Neuron (in vitro differentiated cells): ENCODE data around the gene RHOU.

ENCODE experiments used
- H2AFZ ChIP-seq: one replicate; pipeline ENCODE4 v1.6.1; 2013; ENCODE audit warnings: low read depth, mild to moderate bottlenecking, inconsistent platforms, low read length, moderate library complexity
- H3K27me3 ChIP-seq: one replicate; pipeline ENCODE4 v1.6.1; 2013; ENCODE audit warnings: low read length; ENCODE audit not compliant: insufficient read depth
- H3K36me3 ChIP-seq: one replicate; pipeline ENCODE4 v1.6.1; 2013; ENCODE audit warnings: low read length; ENCODE audit not compliant: insufficient read depth
- H3K4me1 ChIP-seq: one replicate; pipeline ENCODE4 v1.6.1; 2013; ENCODE audit warnings: low read length; ENCODE audit not compliant: insufficient read depth
- H3K4me3 ChIP-seq: 2 replicates; pipeline ENCODE4 v1.5.1; 2013; ENCODE audit warnings: mild to moderate bottlenecking, low read length, moderate library complexity
- H3K9me3 ChIP-seq: one replicate; pipeline ENCODE4 v1.6.1; 2013; ENCODE audit warnings: low read length

RHOU gene

GRCh38 chr1:228723287-228723686, 12.0 kb upstream of the RHOU start:
- Histone ChIP-seq H3K9me3 (no peaks in the 10 kb centered on the region), H3K27me3 (peaks cover 9% of the 10 kb centered on the region), H2AFZ (no peak overlapping the region), H3K4me1 (peaks cover 7% of the 10 kb centered on the region), H3K36me3 (no peaks in the 10 kb centered on the region), H3K4me3 (no peak overlapping the region)

- H3K36me3 ChIP-seq: no peaks in the 10 kb centered on the region
- peaks cover 7% of the 10 kb centered on the region for H3K4me1 ChIP-seq
- no peaks in the 10 kb centered on the region for H3K9me3 ChIP-seq
- peaks cover 9% of the 10 kb centered on the region for H3K27me3 ChIP-seq
- H3K4me3 ChIP-seq: no peak overlapping the region
- no peak overlapping the region for H2AFZ ChIP-seq
Observed at GRCh38 chr1:228723921-228724320, 11.4 kb upstream of the RHOU start.

GRCh38 chr1:228725178-228725577, 10.1 kb upstream of the RHOU start:
- H3K36me3 ChIP-seq: no peaks in the 10 kb centered on the region
- H3K4me1 ChIP-seq: peaks cover 7% of the 10 kb centered on the region
- no peak overlapping the region for H3K4me3 ChIP-seq
- H2AFZ ChIP-seq: no peak overlapping the region
- peaks cover 13% of the 10 kb centered on the region for H3K27me3 ChIP-seq
- H3K9me3 ChIP-seq: no peaks in the 10 kb centered on the region

DNA sequence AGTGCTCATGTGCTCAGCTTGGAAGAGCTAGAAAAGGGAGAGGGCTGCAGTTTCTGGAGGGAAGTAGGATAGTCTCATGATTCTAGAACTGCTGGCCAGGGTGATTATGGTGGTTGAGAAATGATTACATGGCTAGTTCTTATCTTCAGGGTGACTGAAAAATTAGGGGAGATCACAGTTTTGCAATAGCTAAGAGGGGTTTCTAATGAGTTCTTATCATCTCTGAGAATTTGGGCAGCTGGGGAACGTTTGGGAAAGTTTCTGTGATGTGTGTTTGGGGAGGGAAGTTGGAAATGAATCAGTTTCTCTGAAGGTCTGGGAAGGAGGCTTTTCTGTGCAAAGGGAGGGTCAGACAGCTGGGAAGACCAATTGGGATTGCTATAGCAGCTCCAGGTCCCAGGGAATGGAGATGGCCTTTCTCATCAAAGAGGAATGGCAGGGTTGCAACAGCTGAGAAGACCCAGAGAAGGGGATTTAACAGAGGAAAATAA, 7.6 kb upstream of the RHOU start:
- no peak overlapping the region for H3K4me3 ChIP-seq
- H3K36me3 ChIP-seq: no peaks in the 10 kb centered on the region
- H3K27me3 ChIP-seq: peaks cover 32% of the 10 kb centered on the region
- no peak overlapping the region for H2AFZ ChIP-seq
- H3K4me1 ChIP-seq: peaks cover 7% of the 10 kb centered on the region
- H3K9me3 ChIP-seq: no peaks in the 10 kb centered on the region

DNA sequence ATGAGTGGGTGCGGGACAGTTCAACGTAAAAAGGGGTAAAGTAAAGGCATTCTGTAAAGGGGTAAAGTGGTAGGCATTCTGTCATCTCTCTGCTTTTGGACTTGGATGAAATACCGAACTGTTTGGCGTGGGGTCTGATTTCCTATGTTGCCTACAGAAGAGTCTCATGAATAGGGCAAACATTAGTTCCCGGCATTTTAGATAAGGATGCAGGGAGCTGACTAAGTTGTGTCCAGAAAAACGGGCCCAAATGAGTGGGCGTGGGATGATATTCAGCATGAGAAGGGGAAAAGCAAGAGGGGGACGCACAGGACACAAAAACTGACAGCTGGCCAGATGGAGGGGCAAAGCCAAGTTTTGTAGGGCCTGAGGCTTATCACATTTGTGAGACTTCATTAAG, 2.9 kb upstream of the RHOU start:
- peaks cover 22% of the 10 kb centered on the region for H3K4me1 ChIP-seq
- no peak overlapping the region for H3K4me3 ChIP-seq
- H3K9me3 ChIP-seq: no peaks in the 10 kb centered on the region
- peaks cover 40% of the 10 kb centered on the region for H3K27me3 ChIP-seq
- no peak overlapping the region for H2AFZ ChIP-seq
- H3K36me3 ChIP-seq: no peaks in the 10 kb centered on the region

DNA sequence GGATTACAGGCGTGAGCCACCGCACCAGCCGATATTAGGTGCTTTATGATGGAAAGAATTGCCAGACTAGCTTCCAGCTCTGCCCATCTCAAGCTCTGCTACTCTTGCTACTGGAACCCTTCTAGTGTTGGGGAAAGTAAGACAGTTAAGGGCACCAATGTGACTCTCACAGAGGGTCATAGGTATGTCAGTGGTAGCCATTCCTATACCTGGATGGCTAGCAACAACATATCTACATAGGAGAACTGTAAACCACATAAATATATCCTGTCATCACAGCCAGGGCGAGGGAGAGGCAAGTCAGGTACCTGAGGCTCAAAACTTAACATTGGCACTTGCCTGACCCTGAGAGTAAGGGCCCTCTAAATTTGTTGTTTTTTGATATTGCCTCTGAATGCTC, 1.7 kb upstream of the RHOU start:
- H3K4me3 ChIP-seq: no peak overlapping the region
- no peaks in the 10 kb centered on the region for H3K9me3 ChIP-seq
- no peaks in the 10 kb centered on the region for H3K36me3 ChIP-seq
- H2AFZ ChIP-seq: no peak overlapping the region
- H3K27me3 ChIP-seq: peaks cover 34% of the 10 kb centered on the region
- H3K4me1 ChIP-seq: peaks cover 31% of the 10 kb centered on the region

DNA sequence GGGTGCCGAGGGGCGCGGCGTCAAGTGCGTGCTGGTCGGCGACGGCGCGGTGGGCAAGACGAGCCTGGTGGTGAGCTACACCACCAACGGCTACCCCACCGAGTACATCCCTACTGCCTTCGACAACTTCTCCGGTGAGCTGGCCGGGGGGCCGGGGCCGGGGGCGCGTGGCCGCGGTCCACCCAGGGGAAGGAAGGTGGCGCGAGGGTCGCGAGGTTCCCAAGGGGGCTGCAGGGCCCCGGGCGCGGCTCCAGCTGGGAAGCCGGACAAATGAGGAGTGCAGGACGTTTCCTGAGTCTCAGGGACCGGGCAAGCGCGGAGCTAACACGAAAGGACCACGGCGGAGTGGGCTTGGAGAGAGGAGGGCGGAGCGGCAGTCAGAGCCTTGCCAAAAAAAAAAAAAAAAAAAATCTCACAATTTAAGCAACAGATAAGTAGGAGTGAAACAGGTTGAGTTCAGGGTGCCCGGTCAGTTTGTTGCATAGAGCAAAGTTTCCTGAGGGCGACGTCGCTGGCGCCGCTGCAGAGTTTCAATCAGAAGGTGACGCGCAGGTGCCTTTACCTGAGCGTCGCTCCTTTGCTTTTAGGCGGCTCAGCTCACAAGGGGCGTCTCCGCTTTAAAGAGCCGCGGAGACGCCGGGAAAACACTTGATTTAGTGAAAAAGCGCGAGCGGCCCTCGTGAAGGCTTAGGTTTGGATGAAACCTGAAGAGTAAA, 750 bp downstream of the RHOU start:
- Histone ChIP-seq H3K27me3 (peaks cover 27% of the 10 kb centered on the region), H3K4me3 (peak overlapping the region; percentile 85), H3K9me3 (no peaks in the 10 kb centered on the region), H2AFZ (peak overlapping the region; percentile 92), H3K36me3 (peaks cover 4% of the 10 kb centered on the region), H3K4me1 (peaks cover 31% of the 10 kb centered on the region)

DNA sequence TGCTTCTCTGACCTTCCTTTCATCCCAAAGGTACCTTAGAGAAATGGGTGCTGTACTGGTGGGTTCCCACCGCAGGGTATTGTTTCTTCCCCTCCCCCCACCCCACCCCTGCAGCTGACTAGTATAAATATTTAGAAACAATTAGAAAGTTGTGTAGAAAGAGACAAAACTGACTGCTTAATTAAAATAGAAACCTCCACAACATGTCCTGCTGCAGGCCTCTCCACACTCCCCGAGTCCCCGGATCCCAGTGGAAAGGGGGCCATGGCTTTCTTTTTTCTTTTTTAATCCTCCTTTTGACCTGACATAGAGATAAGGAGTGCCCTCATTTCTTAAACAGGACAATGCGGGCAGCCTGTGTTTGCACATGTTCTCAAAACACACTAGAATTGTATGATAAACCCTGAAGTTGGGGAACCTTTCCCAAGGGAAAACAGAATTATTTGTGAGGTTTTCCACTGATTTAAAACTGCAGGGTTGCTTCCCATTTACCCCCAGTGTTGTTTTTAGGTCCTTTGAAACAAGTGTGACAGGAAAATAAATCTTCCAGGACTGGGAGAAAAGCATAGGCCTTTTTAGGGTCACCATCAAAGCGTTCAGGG, 1.7 kb downstream of the RHOU start:
- peaks cover 18% of the 10 kb centered on the region for H3K27me3 ChIP-seq
- H3K4me3 ChIP-seq: peak overlapping the region; percentile 85

DNA sequence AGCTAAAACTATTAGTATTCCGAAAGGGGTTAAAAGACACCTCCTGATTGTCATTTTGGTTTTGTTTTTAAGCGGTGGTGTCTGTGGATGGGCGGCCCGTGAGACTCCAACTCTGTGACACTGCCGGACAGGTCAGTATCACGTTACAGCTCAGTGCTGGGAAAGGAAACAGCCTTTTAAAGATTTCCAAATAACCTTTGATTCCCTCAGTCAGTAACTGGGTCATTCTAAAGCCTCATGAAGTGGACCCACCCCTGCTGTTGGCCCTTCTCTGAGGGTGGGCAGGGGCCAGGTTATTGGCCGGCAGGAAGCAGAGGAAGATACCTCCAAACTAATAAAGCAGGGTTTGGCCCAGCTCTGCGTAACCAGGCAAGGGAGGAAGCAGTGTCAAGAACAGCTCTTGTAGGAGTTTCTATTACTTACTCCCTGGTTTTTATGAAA, 2.3 kb downstream of the RHOU start:
- H3K27me3 ChIP-seq: peaks cover 11% of the 10 kb centered on the region
- peaks cover 31% of the 10 kb centered on the region for H3K4me1 ChIP-seq
- no peaks in the 10 kb centered on the region for H3K9me3 ChIP-seq
- peak overlapping the region; percentile 85 for H3K4me3 ChIP-seq
- H2AFZ ChIP-seq: no peak overlapping the region
- peaks cover 6% of the 10 kb centered on the region for H3K36me3 ChIP-seq

More for the DNA sequence above, 1.7 kb downstream of the RHOU start:
- Histone ChIP-seq H3K4me1 (peaks cover 31% of the 10 kb centered on the region), H2AFZ (no peak overlapping the region), H3K36me3 (peaks cover 4% of the 10 kb centered on the region), H3K9me3 (no peaks in the 10 kb centered on the region)

DNA sequence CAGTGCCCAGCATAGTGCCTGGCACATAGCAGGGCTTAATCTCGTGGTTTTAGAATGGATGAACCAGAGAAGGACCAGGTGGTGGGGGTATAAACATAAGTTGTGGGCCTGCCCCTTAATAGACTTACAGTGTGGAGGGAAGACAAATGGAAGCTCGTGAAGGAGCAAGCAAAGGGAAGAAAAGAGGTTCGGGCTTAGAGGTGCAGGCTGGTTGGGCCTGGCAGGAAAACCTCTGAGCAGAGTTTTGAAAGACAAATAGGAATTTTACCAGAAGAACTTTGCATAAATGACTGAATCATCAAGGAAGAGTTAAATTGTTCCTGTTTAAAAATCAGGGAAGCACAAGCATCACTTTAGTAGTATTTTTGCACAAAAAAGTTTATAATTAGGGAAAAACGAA, 4.5 kb downstream of the RHOU start:
- Histone ChIP-seq H3K36me3 (peaks cover 15% of the 10 kb centered on the region), H3K4me3 (no peak overlapping the region), H3K4me1 (peaks cover 27% of the 10 kb centered on the region), H3K9me3 (no peaks in the 10 kb centered on the region), H2AFZ (no peak overlapping the region), H3K27me3 (peaks cover 4% of the 10 kb centered on the region)

DNA sequence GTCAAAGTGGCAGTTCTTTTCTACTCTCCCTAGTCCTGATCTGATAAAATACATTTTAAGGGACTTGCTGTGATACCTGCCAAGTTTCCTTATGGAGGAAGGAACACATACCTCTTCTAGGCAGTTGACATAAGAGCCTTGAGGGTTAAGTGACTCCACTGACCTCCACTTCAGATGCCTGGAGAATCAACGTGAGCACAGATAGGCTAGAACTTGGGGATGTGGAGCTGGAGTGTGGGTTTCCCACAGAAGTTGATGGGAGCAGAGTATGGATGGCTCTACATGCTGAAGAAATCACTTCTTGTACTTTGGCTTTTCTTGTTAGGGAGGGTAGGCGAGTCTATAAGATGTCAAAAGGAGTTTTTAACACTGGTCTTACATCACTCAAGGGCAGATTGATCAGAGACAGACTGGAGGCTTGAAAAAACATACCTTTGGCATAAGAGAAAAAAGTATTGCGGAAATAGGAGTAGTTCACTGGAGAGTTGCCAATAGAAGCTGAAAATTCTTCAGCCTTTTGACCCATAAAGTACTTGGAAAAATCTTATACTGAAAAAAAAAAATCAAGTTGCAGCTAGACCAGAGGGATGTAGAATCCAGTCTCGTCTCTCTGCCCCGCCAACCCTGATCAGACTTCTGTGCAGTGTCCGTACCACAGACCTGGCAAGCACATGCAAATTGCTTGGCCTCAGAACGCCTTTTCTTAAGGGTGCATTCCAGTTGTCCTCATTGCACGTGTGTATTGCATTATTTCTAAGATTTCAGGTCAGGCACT, 5.5 kb downstream of the RHOU start:
- peaks cover 18% of the 10 kb centered on the region for H3K36me3 ChIP-seq
- H3K27me3 ChIP-seq: peaks cover 4% of the 10 kb centered on the region
- H3K9me3 ChIP-seq: no peaks in the 10 kb centered on the region
- H3K4me1 ChIP-seq: peaks cover 24% of the 10 kb centered on the region
- no peak overlapping the region for H2AFZ ChIP-seq
- H3K4me3 ChIP-seq: no peak overlapping the region

DNA sequence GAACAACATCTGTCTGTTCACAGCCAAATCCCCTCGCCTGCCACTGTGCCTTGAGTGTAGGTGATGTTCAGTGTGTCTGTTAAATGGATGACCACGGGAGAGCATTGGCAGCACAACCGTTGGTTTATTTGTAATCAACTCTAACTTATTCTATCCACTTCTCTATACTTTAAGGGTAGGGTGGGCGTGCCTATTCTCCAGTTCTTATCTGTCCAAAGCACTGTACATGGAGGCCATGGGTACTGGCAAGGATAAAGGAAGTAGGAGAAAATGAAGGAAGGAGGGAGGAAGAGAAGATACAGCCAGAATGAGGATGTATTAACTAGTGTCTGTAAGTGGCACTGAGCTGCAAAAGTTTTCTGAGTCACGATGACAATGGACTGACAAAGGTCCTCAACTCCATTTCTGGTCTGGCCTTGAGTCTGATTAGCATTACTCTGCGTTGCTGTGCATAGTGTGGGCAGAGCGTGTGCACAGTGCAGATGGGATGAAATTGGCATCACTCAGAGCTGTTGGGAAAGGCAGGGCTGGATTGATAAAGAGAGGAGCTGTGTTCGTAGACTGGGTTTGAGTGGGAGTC, 7.1 kb downstream of the RHOU start:
- Histone ChIP-seq H2AFZ (no peak overlapping the region), H3K36me3 (peaks cover 18% of the 10 kb centered on the region), H3K27me3 (no peaks in the 10 kb centered on the region), H3K9me3 (no peaks in the 10 kb centered on the region), H3K4me1 (peaks cover 9% of the 10 kb centered on the region), H3K4me3 (no peak overlapping the region)

- H3K9me3 ChIP-seq: no peaks in the 10 kb centered on the region
- no peaks in the 10 kb centered on the region for H3K27me3 ChIP-seq
- no peak overlapping the region for H2AFZ ChIP-seq
- peaks cover 18% of the 10 kb centered on the region for H3K36me3 ChIP-seq
- no peaks in the 10 kb centered on the region for H3K4me1 ChIP-seq
- no peak overlapping the region for H3K4me3 ChIP-seq
Observed at GRCh38 chr1:228743405-228743804, 8.1 kb downstream of the RHOU start.
